GM23248 (cell line): ENCODE results near the gene FAM118A. TPM values are rescaled to one million over a fixed set of nuclear protein-coding genes. Genes with fewer than 3 reads are reported as not detected.
"Not testable (repeated sequence)": the region's sequence is repeated elsewhere in the genome, so short reads cannot be mapped to it uniquely, and the experiment has no call there.

Experiments
- DNase-seq: peaks from one replicate; pipeline ENCODE4 v3.0.0-alpha.2; 2015
- H2AFZ ChIP-seq: fragments of 200-600 bp; sonication (generic); 2 replicates; pipeline ENCODE4 v1.6.1; 2016; ENCODE audit warnings: antibody characterized with exemption
- H3F3A ChIP-seq: fragments of 200-600 bp; sonication (generic); 2 replicates; pipeline ENCODE4 v1.6.1; 2016; ENCODE audit warnings: mild to moderate bottlenecking, antibody characterized with exemption, mixed run types; ENCODE audit not compliant: insufficient read depth
- H3K27ac ChIP-seq: fragments of 200-600 bp; sonication (generic); 2 replicates; pipeline ENCODE4 v1.5.1; 2016; ENCODE audit warnings: mild to moderate bottlenecking
- H3K27me3 ChIP-seq: fragments of 200-600 bp; sonication (generic); replicated peaks from 2 replicates; pipeline ENCODE4 v1.6.1; 2016; ENCODE audit warnings: mild to moderate bottlenecking; ENCODE audit not compliant: insufficient read depth
- H3K36me3 ChIP-seq: fragments of 200-600 bp; sonication (generic); 2 replicates; pipeline ENCODE4 v1.6.1; 2016; ENCODE audit warnings: low read depth, mild to moderate bottlenecking
- H3K4me1 ChIP-seq: fragments of 200-600 bp; sonication (generic); 2 replicates; pipeline ENCODE4 v1.6.1; 2016; ENCODE audit warnings: mild to moderate bottlenecking; ENCODE audit not compliant: insufficient read depth
- H3K4me2 ChIP-seq: fragments of 200-600 bp; sonication (generic); one replicate; pipeline ENCODE4 v1.6.1; 2016; ENCODE audit warnings: mild to moderate bottlenecking; ENCODE audit not compliant: unreplicated experiment
- H3K4me3 ChIP-seq: fragments of 200-600 bp; sonication (generic); 2 replicates; pipeline ENCODE4 v1.5.1; 2016; ENCODE audit warnings: mild to moderate bottlenecking
- H3K79me2 ChIP-seq: fragments of 200-600 bp; sonication (generic); 2 replicates; pipeline ENCODE4 v1.6.1; 2016; ENCODE audit warnings: mild to moderate bottlenecking; ENCODE audit not compliant: insufficient read depth
- H3K9ac ChIP-seq: fragments of 200-600 bp; sonication (generic); 2 replicates; pipeline ENCODE4 v1.6.1; 2016; ENCODE audit warnings: mild to moderate bottlenecking
- H3K9me2 ChIP-seq: fragments of 200-600 bp; sonication (generic); 2 replicates; pipeline ENCODE4 v1.6.1; 2016; ENCODE audit warnings: mixed run types, mild to moderate bottlenecking, moderate library complexity; ENCODE audit not compliant: insufficient read depth
- H3K9me3 ChIP-seq: fragments of 200-600 bp; sonication (generic); one replicate; pipeline ENCODE4 v1.6.1; 2017; ENCODE audit warnings: low read depth
- H4K20me1 ChIP-seq: fragments of 200-600 bp; sonication (generic); 2 replicates; pipeline ENCODE4 v1.6.0; 2016; ENCODE audit not compliant: insufficient read depth
- EZH2 ChIP-seq: fragments of 200-600 bp; sonication (generic); IDR thresholded peaks from 2 replicates; pipeline ENCODE4 v1.6.1; 2018; ENCODE audit warnings: antibody characterized with exemption, mild to moderate bottlenecking; ENCODE audit not compliant: insufficient read depth, poor library complexity, severe bottlenecking
- EZH2phosphoT487 ChIP-seq: fragments of 200-600 bp; sonication (generic); IDR thresholded peaks from 2 replicates; pipeline ENCODE4 v1.6.1; 2018; ENCODE audit warnings: antibody characterized with exemption, moderate library complexity, mild to moderate bottlenecking, low read depth; ENCODE audit not compliant: insufficient read depth
- WGBS, 2 experiments: methylation state at CpG; one replicate each; pipeline ENCODE4 v1.1.6; 2015 to 2017; ENCODE audit warnings: low lambda C conversion rate in 2 of 2, low coverage in 1 of 2; ENCODE audit errors: missing lambda C conversion rate in 2 of 2; 5-methylcytosine and 5-hydroxymethylcytosine counted together
- in situ Hi-C: fragments of 300-500 bp; cut with MboI; formaldehyde crosslinking; loops from 2 replicates; pipeline ENCODE4 v1.15.0; 2020
- polyA plus RNA-seq: library from polyadenylated mRNA; unstranded; fragments of >200 nt; fragmentation: Nextera tagmentation; extraction: Ambion mirVana; gene quantifications from 2 replicates; pipeline ENCODE4 v1.2.1, GENCODE V29; 2016
- total RNA-seq: library from RNA; depleted of rRNA; stranded (reverse); fragments of >200 nt; shearing (Covaris generic); gene quantifications from 2 replicates; pipeline ENCODE4 v1.2.3, GENCODE V29; 2014

FAM118A gene
- total and polyA plus RNA-seq, 2 experiments from 2014 or later, result 8.5 to 11.1 TPM

- 63 to 64% methylated on average over 4 of the region's 4 CpGs for WGBS, 2 experiments
- in situ Hi-C loops, result no loop called here
Observed at GRCh38 chr22:45359627-45360026, 49.9 kb downstream of the FAM118A start.

GRCh38 chr22:45366713-45367112 lies 57.0 kb downstream of the FAM118A start:
- whole genome bisulfite sequencing, 2 experiments, result 67% methylated on average over 3 of the region's 3 CpGs
- no peak overlapping the region for H2AFZ ChIP-seq

More at GRCh38 chr22:45359627-45360026, 49.9 kb downstream of the FAM118A start:
- H3K9me2 ChIP-seq, result no peaks in the 10 kb centered on the region
- no peak overlapping the region for H3K4me2 ChIP-seq
- TF ChIP-seq EZH2 (no peak), EZH2phosphoT487 (no peak)
- H3K27me3 ChIP-seq, result 0 out of 2 replicates have a peak, but pooled peaks cover 3% of the 10 kb centered on the region
- H3K27ac ChIP-seq, result no peak overlapping the region
- H3F3A ChIP-seq, result no peaks in the 10 kb centered on the region
- no peaks in the 10 kb centered on the region for H3K4me1 ChIP-seq
- no peak overlapping the region for H2AFZ ChIP-seq
- H3K79me2 ChIP-seq, result no peaks in the 10 kb centered on the region
- no peaks in the 10 kb centered on the region for H4K20me1 ChIP-seq
- H3K4me3 ChIP-seq, result no peak overlapping the region
- no peak overlapping the region for H3K9ac ChIP-seq
- no peaks in the 10 kb centered on the region for H3K9me3 ChIP-seq
- no peaks in the 10 kb centered on the region for H3K36me3 ChIP-seq
- DNase-seq, result no peak

GRCh38 chr22:45373592-45373991 lies 63.9 kb downstream of the FAM118A start:
- H3K27ac ChIP-seq, H3K27me3 ChIP-seq, in situ Hi-C loops, H4K20me1 ChIP-seq, H3K9me2 ChIP-seq, H3K9ac ChIP-seq, H3K4me3 ChIP-seq, H3K36me3 ChIP-seq, DNase-seq, H3F3A ChIP-seq, H2AFZ ChIP-seq, H3K79me2 ChIP-seq, H3K4me1 ChIP-seq, H3K4me2 ChIP-seq, H3K9me3 ChIP-seq: not testable (repeated sequence)
- 53 to 61% methylated on average over 3 of the region's 3 CpGs for WGBS, 2 experiments

More at GRCh38 chr22:45366713-45367112, 57.0 kb downstream of the FAM118A start:
- in situ Hi-C loops, result no loop called here
- Histone ChIP-seq H3K9me3 (no peaks in the 10 kb centered on the region), H3K9me2 (no peaks in the 10 kb centered on the region), H3K27ac (no peak overlapping the region), H3K79me2 (no peaks in the 10 kb centered on the region), H3K4me2 (no peak overlapping the region), H3K4me1 (no peaks in the 10 kb centered on the region), H3K27me3 (0 out of 2 replicates have a peak, but pooled peaks cover 3% of the 10 kb centered on the region), H4K20me1 (no peaks in the 10 kb centered on the region), H3F3A (no peaks in the 10 kb centered on the region), H3K9ac (no peak overlapping the region), H3K4me3 (no peak overlapping the region), H3K36me3 (no peaks in the 10 kb centered on the region)
- DNase-seq, result no peak
- TF ChIP-seq EZH2phosphoT487 (no peak), EZH2 (no peak)

GRCh38 chr22:45376009-45376408 lies 66.3 kb downstream of the FAM118A start:
- no peak overlapping the region for H3K4me3 ChIP-seq

GRCh38 chr22:45376703-45377102 lies 67.0 kb downstream of the FAM118A start:
- H3K79me2 ChIP-seq, result no peaks in the 10 kb centered on the region
- H3K9me2 ChIP-seq, result no peaks in the 10 kb centered on the region
- H3K36me3 ChIP-seq, result no peaks in the 10 kb centered on the region
- no peak overlapping the region for H2AFZ ChIP-seq
- in situ Hi-C loops, result no loop called here
- no peak overlapping the region for H3K9ac ChIP-seq
- H3K4me1 ChIP-seq, result no peaks in the 10 kb centered on the region
- H3F3A ChIP-seq, result no peaks in the 10 kb centered on the region
- TF ChIP-seq EZH2phosphoT487, result no peak
- TF ChIP-seq EZH2, result no peak
- H3K9me3 ChIP-seq, result no peaks in the 10 kb centered on the region
- DNase-seq, result no peak
- no peak overlapping the region for H3K4me3 ChIP-seq
- no peak overlapping the region for H3K4me2 ChIP-seq
- WGBS, 2 experiments, result 94 to 96% methylated on average over 1 of the region's 1 CpG
- no peaks in the 10 kb centered on the region for H4K20me1 ChIP-seq
- H3K27me3 ChIP-seq, result no peaks in the 10 kb centered on the region
- no peak overlapping the region for H3K27ac ChIP-seq

More at GRCh38 chr22:45376009-45376408, 66.3 kb downstream of the FAM118A start:
- no peaks in the 10 kb centered on the region for H3K36me3 ChIP-seq
- H4K20me1 ChIP-seq, result no peaks in the 10 kb centered on the region
- no peaks in the 10 kb centered on the region for H3K27me3 ChIP-seq
- no peaks in the 10 kb centered on the region for H3K9me3 ChIP-seq
- no peak overlapping the region for H3K9ac ChIP-seq
- no peaks in the 10 kb centered on the region for H3F3A ChIP-seq
- no peak overlapping the region for H3K27ac ChIP-seq
- no peak overlapping the region for H3K4me2 ChIP-seq
- no peak for DNase-seq
- in situ Hi-C loops, result no loop called here
- TF ChIP-seq EZH2phosphoT487 (no peak), EZH2 (no peak)
- 84 to 89% methylated on average over 3 of the region's 3 CpGs for WGBS, 2 experiments
- no peaks in the 10 kb centered on the region for H3K79me2 ChIP-seq
- H3K9me2 ChIP-seq, result no peaks in the 10 kb centered on the region
- no peak overlapping the region for H2AFZ ChIP-seq
- no peaks in the 10 kb centered on the region for H3K4me1 ChIP-seq
